Sciatic nerve (tissue), 2 donors: ENCODE measurements around the gene MCU. TPM values are rescaled to one million over a fixed set of nuclear protein-coding genes. Genes with fewer than 3 reads are reported as not detected.
A peak's percentile ranks its signal among the peaks of the same experiment; 100 is the strongest.

Source experiments
- ATAC-seq: fragments of 200-7000 bp; cut with Tn5 transposase; one replicate; pipeline ENCODE4 v1.9.1; 2020; ENCODE audit warnings: mild to moderate bottlenecking, moderate library complexity
- DNase-seq: peaks from one replicate; pipeline ENCODE4 v3.0.0-alpha.2; 2020; ENCODE audit warnings: low spot score
- intact Hi-C: fragments of 100-400 bp; cut with DNase I; formaldehyde crosslinking; loops from one replicate; pipeline ENCODE4 v1.14.2; 2022
- total RNA-seq: library from RNA; stranded (reverse); fragmentation: NEBNext Ultra II Directional; extraction: Animal tissue kit (Norgen Biotek cat#: 25700); gene quantifications from one replicate; pipeline ENCODE4 v1.2.1, GENCODE V29; 2021
- donor health status: DM: no; HTN: no; CAD: no.
- donor health status: DM: no; HTN: no; CAD: no.

Gene MCU
- total RNA-seq, 1 donor from 2014 or later, result 25.5 TPM

DNA sequence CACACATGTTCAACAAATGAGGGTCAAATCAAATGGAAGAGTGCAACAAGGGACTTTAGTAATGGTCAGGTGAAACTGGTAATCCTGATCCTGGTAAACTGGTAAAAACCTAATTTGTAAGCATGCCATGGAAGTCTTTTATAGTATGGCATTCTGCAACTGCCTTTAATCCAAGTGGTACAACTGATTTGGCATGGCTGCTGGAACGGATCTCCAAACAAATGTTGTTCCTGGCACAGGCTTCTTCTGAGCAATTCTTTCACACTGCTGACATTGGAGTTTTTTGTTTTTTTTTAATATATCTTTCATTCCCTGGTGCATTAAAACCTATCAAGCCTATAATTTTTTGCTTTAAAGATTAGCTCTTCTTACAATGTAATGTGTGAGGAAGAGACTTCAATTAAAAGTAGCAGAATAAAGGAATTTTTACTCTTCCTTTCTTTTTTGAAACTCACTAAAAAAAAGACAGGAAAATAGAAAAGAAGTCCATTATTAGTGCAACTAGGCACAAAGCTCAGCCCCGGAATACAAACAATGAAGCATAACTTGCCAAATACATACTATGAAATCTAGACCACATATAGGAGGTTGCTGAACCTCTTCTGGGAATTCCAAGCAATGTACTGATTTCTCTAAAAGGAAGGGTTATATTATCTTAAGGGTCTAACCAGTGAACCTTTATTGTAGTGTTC, 122.3 kb downstream of the MCU start:
- no peak for ATAC-seq
- no peak for DNase-seq
- intact Hi-C loops, result no loop called here

DNA sequence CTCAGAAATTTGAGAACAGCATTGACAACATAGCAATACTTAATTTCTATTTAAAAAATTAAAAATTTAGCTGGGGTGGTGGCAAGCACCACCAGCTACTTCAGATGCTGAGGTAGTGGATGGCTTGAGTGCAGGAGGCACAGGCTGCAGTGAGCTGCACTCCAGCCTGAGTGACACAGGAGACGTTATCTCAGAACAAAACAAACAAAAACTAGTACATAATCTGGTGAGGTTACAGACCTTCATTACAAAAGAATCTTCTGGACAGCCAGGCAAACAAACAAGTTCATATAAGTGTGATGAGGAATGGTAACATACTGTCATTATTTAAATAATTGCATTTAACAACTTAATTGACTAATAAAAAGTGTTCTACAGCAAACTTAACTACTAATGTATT, 124.6 kb downstream of the MCU start:
- intact Hi-C loops, result no loop called here
- no peak for ATAC-seq

DNA sequence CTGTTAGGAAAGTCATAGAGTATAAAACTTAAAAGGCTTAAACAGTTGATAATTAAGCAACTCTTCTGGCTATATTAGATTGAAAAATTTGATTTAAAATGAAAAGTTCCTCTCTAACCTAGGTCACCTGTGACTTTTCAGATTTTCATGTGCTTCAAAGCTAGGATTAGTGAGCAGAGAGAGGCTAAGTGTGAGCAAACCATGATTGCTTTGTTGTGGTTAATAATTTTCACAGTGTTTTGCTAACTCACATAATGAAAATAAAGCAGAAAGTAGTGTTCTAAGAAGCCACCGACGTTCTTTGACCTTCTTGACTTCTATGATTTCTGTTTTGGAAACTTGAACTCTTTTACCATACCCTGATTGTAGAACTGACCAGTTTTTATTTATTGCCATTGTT, 126.1 kb downstream of the MCU start:
- ATAC-seq (no peak), DNase-seq (no peak)
- intact Hi-C loops, result no loop called here

More for the DNA sequence above, 124.6 kb downstream of the MCU start:
- DNase-seq, result no peak

DNA sequence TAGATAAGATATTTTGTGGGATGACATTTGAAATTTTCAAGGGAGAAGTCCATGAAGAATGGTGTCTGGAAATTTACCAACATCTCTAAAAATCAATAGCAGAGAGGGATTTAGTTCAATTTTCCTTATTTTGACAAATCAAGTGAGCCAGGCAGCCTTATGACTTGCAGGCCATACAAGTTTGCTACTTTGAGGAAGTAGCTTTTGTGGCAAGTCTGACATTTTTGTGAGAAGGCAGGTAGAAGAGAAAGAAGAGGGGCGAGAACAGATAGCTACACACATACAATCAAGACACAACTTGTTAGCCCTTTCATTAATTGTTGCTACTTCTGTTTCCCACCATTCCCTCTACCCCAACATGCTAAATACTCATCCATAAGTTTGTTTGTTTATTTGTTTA, 127.1 kb downstream of the MCU start:
- no peak for ATAC-seq
- intact Hi-C loops, result no loop called here
- no peak for DNase-seq

DNA sequence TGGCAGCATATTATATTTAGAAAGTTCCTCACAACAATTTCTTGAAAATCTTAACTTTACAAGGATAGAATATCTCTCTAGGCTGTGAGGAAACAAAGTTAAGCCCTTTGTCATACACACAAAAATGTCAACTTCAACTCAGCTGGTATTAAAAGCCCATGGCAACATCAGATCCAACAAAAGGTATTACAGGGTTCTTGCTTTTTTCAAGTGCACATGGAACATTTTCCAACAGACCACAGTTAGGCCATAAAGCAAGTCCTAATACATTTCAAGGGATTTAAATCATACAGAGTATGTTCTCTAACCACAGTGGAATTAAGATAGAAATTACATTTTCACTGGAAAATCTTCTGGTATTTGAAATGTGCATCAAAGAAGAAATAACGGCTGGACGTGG, 129.7 kb downstream of the MCU start:
- intact Hi-C loops, result no loop called here
- ATAC-seq (no peak), DNase-seq (no peak)

DNA sequence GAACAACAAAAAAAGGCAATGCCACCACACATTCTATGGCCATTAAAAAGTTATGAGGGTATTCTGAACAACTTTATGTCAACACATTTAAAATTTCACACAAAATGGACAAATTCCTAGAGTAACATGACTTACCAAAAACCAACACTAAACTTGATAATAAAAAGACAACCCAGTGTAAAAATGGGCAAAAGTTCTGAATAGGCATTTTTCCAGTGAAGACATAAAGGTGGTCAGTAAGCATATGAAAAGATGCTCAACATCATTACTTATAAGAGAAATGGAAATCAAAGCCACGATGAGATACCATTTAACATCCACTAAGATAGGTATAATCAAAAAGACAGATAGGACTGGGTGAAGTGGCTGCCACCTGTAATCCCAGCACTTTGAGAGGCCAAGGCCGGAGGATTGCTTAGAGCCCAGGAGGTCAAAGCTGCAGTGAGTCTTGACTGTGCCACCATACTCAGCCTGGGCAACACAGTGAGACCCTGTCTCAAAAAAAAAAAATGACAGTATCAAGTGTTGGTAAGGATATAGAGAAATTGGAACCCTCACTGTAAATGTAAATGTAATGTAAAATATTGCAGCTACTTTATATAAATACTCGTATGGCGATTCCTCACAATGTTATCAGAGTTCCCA, 130.5 kb downstream of the MCU start:
- ATAC-seq (no peak), DNase-seq (no peak)
- intact Hi-C loops, result no loop called here

DNA sequence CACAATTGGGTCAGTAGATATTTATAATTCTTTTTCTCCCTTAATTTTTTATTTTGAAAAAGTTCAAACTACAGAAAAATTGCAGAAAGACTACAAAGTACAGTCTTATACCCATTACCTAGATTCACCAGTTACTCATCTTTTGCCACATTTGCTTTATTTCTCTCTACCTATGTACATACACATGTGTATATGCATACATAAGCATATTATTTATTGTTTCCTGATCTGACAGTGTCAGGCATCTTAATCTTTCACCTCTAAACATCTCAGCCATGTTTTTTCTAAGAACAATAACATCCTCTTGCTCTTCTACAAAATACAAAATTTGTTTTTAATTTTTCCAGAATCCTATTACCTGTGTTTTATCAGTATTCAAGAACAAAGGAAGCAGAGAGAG, 133.2 kb downstream of the MCU start:
- ATAC-seq (no peak), DNase-seq (no peak)
- intact Hi-C loops, result no loop called here

DNA sequence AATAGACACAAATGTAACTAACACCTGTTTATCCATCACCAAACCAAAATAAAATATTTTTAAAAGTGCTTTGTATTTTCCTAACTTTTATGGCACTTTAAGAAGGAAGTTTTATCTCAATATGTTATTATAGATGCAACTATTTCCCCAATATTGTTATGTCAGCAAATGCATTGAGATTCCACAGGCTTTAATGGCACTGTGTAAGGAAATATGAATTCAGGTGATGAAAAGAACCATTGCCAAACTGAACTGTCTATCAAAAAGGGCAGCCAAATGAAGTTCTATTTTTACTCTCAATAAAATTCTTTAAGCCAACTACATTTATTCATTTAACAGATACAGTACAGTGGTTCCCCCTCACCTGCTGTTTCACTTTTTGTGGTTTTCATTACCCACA, 134.4 kb downstream of the MCU start:
- DNase-seq (no peak), ATAC-seq (no peak)
- intact Hi-C loops, result no loop called here

DNA sequence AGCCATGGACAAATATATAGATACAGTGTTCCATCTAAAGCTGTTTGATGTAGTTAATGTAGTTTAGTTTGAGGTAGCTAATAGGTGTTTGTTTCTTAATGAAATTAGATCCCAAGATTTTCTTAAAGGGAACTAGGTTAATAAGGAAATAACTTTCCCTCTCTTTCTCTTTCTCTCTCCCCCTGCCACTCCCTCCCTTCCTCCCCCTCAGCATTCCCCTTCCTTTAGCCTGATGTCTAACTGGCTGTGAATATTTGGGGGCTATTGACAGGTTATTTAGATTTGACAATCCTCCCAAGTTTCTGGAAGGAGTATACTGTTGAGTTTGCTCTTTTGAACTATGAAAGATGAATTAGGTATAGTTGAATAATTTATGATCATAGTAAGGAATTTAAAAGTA, 136.4 kb downstream of the MCU start:
- intact Hi-C loops, result no loop called here
- ATAC-seq (no peak), DNase-seq (no peak)

DNA sequence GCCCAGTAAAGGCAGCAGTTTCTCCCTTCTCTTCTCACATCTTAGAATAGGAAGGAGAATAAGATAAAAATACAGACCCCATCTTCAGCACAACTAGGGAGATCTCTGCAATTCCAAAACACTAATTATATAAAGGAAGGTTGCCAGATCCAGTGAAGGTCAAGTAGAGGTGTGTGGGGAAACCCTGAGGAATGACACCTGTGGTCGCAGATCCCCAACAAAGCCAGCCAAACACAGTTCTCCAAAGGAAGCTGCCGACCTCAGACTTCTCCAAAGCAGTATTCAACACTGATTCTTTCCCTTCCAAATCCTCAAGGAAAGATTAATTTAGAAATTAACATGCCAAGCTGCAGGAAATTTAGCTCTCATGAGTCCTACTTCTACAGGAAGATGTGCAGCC, 138.7 kb downstream of the MCU start:
- no peak for ATAC-seq
- intact Hi-C loops, result loop anchor here (5.0 to 10.0 kb wide), 2 partner anchors 126 to 463 kb away; no protein-coding TSS in a partner anchor
- DNase-seq, result no peak

DNA sequence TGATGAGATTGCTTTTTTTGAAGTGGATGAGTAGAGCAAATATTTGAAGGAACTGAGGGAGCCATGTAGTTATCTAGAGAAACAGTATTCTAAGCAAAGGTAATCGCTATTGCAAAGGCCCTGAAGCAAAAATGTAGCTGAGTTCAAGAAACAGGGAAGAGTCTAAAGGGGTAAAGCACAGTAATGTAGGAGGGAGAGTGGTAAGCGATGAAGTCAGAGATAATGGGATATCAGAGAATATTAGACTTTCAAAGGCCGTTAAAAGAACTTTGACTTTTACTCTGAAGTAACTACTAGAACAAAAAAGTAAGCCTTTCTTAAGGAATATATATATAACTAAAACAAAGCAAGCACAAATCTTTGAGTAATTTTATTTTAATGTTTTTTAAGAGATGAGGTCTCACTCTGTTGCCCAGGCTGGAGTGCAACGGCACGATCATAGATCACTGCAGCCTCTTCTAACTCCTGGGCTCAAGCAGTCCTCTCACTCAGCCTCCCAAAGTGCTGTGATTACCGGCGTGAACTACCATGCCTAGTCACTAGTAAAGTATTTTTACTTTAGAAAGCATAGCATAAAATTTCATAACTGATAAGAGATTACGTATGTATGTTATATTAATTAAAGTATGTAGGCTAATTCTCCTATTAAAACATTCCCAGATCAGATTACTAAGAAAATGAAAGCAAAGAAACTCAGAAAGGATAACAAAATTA, 139.9 kb downstream of the MCU start:
- no peak for DNase-seq
- intact Hi-C loops, result loop anchor here (5.0 to 10.0 kb wide), 2 partner anchors 127 to 465 kb away; no protein-coding TSS in a partner anchor
- no peak for ATAC-seq

DNA sequence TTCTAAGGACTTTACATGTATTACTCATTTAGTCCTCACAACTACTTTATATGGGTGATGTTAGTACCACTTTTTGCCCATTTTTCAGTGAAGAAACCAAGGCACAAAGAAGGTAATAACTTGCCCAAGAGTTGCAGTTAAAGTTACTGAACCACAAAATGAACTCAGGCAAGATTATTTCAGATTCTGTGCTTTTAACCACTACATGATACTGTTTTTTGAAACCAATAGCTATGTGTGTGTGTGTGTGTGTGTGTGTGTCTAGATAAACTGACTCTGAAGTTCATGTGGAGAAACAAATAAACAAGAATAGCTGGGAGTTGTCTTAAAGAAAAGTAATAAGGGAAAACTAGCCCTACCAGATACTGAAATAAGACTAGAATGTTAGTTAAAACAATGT, 140.8 kb downstream of the MCU start:
- no peak for ATAC-seq
- intact Hi-C loops, result loop anchor here (5.0 to 10.0 kb wide), 2 partner anchors 128 to 465 kb away; no protein-coding TSS in a partner anchor

DNA sequence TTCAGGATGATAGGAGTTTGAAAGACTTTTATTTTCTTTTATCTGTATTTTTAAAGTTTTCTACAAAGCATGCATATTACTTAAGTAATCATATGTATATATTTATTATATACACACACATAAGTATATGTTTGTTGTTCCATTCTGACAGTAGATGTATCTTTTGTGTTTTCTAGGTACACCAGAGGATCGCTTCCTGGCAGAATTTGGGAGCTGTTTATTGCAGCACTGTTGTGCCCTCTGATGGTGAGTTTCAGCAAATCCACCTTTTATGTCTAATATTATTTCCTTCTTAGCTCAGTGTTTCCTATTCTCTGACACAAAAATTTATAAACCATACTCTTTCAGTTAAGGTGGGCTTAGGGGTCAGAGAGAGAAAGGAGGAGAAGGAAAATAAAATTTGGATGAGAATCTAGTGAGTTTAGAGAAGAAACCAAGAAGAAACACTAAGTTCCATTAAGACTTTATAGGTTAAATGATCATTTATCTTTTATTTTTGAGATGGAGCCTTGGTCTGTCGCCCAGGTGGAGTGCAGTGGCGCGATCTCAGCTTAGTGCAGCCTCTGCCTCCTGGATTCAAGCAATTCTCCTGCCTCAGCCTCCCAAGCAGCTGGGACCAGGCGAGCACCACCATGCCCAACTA, 142.4 kb downstream of the MCU start:
- peak; percentile 85 for ATAC-seq
- no peak for DNase-seq
- intact Hi-C loops, result loop anchor here (5.0 to 10.0 kb wide), 2 partner anchors 130 to 467 kb away; no protein-coding TSS in a partner anchor

More for the DNA sequence above, 140.8 kb downstream of the MCU start:
- DNase-seq, result no peak

DNA sequence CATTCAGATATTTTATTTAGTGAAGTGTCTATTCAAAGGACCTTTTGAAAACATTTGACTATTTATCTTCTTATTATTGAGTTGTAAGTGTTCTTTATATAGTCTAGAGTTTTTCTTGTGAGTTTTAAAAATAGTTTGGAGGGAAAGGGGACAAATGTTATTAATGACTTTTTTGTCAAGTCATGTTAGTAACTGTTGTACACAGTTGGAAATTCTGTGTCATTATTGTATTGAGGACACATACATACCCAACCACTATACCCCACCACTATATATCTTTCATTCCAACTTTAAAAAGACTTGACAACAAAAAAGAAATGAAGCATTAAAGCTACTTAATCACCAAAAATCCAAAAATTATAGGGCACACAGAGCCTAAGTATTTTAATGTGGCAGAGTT, 148.4 kb downstream of the MCU start:
- intact Hi-C loops, result no loop called here
- DNase-seq (no peak), ATAC-seq (no peak)

DNA sequence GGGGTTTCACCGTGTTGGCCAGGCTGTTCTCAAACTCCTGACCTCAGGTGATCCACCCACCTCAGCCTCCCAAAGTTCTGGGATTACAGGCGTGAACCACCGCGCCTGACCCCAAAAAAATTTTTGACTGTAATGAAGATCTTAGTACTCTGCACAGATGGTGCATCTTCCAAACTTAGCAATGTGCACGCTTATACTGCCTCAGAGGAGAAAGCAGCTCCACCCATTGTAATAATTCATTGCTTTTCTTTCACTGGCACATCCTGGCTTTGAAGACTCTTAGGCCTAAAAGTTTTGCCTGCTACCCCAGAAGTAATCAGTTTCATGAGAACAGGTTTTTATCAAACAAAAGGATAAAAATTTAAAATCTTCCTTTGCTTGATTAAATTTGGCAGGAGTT, 149.5 kb downstream of the MCU start:
- ATAC-seq (no peak), DNase-seq (no peak)
- intact Hi-C loops, result no loop called here

DNA sequence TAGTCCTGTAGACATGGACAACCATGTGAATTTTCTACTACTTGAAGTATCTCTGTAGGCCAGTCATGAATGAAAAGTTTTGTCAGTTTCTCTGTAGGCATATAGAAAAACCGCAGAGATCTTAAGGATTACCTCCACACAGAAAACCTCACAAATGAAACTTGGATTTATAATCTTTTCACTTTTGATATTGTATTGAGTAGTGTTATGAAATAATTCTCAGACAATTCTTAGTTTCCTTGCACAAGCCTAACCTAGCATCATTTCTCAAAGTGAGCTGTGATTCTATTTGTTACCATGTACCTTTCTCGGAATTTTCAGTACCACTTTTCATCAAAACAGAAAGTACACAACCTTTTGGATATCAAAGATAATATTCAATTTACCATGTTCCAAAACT, 150.2 kb downstream of the MCU start:
- no peak for ATAC-seq
- DNase-seq, result no peak
- intact Hi-C loops, result no loop called here

DNA sequence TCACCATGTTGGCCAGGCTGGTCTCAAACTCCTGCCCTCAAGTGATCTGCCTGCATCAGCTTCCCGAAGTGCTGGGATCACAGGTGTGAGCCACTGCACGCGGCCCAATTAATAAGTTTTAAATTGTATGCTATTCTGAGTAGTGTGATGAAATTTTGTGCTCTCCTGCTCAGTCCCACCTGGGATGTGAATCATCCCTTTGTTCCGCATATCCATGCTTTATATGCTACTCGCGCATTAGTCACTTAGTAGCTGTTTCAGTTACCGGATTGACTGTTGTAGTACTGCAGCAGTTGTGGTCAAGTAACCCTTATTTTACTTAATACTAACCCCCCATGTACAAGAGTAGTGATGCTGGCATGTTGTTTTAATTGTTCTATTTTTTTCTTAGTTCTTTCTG, 154.3 kb downstream of the MCU start:
- intact Hi-C loops, result no loop called here
- DNase-seq, result no peak

DNA sequence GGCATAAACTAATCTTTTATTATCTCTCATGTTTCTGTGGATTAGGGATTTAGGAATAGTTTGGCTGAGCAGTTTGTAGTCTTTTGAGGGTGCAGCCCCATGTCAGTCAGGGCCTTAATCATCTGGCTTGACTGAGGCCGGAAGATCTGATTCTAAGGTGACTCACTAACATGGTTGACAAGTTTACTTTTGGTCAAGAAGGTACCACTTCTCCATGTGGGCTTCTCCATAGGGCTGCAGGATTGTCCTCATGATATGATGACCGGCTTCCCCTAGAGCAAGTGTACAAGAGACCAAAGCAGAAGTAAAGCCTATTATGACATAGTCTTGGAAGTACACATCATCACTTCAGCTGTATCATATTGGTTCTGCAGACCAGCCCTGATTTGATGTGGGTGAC, 155.7 kb downstream of the MCU start:
- ATAC-seq (no peak), DNase-seq (no peak)
- intact Hi-C loops, result no loop called here

More for the DNA sequence above, 154.3 kb downstream of the MCU start:
- ATAC-seq, result no peak

DNA sequence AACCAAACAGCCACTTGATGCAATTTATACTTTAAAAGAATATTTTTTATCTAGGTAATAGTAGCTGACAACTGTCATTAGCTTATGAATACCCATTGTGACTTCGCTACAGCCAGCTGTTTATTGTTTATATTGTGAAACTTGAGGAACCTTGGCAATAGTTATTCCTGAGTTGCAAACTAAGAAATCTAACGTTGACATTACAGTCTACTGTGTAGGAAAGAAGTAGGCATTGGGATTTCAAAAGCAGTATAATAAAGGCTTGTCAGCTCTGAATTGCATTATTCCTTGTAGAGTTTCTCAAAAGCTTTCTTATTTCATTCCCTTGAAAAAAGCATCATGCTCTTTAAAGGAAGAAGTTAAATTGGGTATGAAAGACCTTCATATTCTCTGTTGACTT, 158.9 kb downstream of the MCU start:
- no peak for ATAC-seq
- intact Hi-C loops, result no loop called here

DNA sequence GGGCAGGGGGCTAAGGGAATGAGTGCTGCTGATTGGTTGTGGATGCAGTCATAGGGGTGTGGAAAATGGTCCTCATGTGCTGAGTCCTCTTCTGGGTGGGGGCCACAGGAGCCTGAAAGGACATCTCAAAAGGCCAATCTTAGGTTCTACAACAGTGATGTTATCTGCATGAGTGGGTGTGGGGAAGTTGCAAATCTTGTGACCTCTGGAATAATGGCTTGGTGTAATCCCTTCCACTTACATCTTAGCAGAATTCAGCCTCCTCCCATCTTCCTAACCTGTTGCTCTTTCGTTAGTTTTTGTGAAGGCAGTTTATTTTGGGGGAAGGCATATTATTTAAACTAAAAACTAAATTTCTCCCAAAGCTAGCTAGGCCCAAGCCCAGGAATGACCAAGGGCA, 159.6 kb downstream of the MCU start:
- no peak for ATAC-seq

More for the DNA sequence above, 158.9 kb downstream of the MCU start:
- no peak for DNase-seq

More for the DNA sequence above, 159.6 kb downstream of the MCU start:
- intact Hi-C loops, result no loop called here
- no peak for DNase-seq
